GM19395 (cell line): Measurements from ENCODE around the gene SPRY2.

Experiments used
- ATAC-seq: cut with Tn5 transposase; IDR thresholded peaks from one replicate; pipeline ENCODE4 v1.9.1; 2021; ENCODE audit warnings: mild to moderate bottlenecking, moderate library complexity; ENCODE audit not compliant: unreplicated experiment

SPRY2 gene

GRCh38 chr13:80341101-80341755, at the start of gene SPRY2:
SPRY2 (minus strand) TSS chr13:80341126; CDS start chr13:80337705, 3,421 bp downstream.
- peak; percentile 55 for ATAC-seq

GRCh38 chr13:80390338-80390737, 49.4 kb upstream of the SPRY2 start:
- no peak for ATAC-seq

GRCh38 chr13:80389073-80390038, 48.4 kb upstream of the SPRY2 start:
- no peak for ATAC-seq

GRCh38 chr13:80388506-80388905, 47.6 kb upstream of the SPRY2 start:
- no peak for ATAC-seq

GRCh38 chr13:80386592-80386991, 45.7 kb upstream of the SPRY2 start:
- ATAC-seq = no peak

- ATAC-seq = no peak
These were observed 45.1 kb upstream of the SPRY2 start for GRCh38 chr13:80386002-80386401.

GRCh38 chr13:80382576-80382975, 41.6 kb upstream of the SPRY2 start:
- ATAC-seq = no peak

GRCh38 chr13:80379245-80379644, 38.3 kb upstream of the SPRY2 start:
- no peak for ATAC-seq

- ATAC-seq = no peak
These were observed 35.6 kb upstream of the SPRY2 start for GRCh38 chr13:80376554-80376953.

GRCh38 chr13:80374901-80375300, 34.0 kb upstream of the SPRY2 start:
- ATAC-seq = no peak

- no peak for ATAC-seq
These were observed 33.5 kb upstream of the SPRY2 start for GRCh38 chr13:80374444-80374843.

- no peak for ATAC-seq
These were observed 31.0 kb upstream of the SPRY2 start for GRCh38 chr13:80371840-80372509.

- ATAC-seq = no peak
These were observed 26.5 kb upstream of the SPRY2 start for GRCh38 chr13:80367473-80367872.

GRCh38 chr13:80363890-80364503, 23.1 kb upstream of the SPRY2 start:
- ATAC-seq = no peak

- ATAC-seq = no peak
These were observed 21.6 kb upstream of the SPRY2 start for GRCh38 chr13:80362481-80362880.

GRCh38 chr13:80361883-80362327, 21.0 kb upstream of the SPRY2 start:
- peak; percentile 88 for ATAC-seq

GRCh38 chr13:80361298-80361697, 20.4 kb upstream of the SPRY2 start:
- no peak for ATAC-seq

GRCh38 chr13:80360453-80360800, 19.5 kb upstream of the SPRY2 start:
- ATAC-seq = no peak

GRCh38 chr13:80359778-80360452, 19.0 kb upstream of the SPRY2 start:
- ATAC-seq = no peak

- no peak for ATAC-seq
These were observed 18.5 kb upstream of the SPRY2 start for GRCh38 chr13:80359414-80359777.
